GM19468 (cell line): Measurements from ENCODE around the gene DPYSL3.

Source experiments
- ATAC-seq: cut with Tn5 transposase; IDR thresholded peaks from one replicate; pipeline ENCODE4 v1.9.1; 2021; ENCODE audit warnings: mild to moderate bottlenecking, moderate library complexity, moderate number of reproducible peaks; ENCODE audit not compliant: unreplicated experiment; ENCODE audit errors: extremely low read depth

DPYSL3 gene

DNA sequence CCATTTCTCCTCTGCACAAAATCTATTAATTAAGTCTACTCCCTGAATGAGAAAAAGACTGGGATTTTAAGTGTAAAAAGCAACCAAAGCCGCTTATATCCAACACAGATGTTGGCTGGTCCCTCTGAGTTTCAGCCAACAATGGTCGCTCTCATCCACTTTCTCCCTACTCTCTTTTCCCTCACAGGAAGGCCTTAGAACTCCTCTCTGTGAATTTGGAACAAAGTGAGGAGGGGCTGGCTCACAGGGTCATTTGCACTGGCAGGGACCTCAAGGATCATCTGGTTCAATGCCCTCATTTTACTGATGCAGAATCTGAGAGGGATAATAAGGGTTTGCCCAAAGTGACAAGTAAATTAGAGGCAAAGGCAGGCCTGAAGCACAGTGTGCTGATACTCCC is 64.0 kb downstream of the DPYSL3 start:
- no peak for ATAC-seq

DNA sequence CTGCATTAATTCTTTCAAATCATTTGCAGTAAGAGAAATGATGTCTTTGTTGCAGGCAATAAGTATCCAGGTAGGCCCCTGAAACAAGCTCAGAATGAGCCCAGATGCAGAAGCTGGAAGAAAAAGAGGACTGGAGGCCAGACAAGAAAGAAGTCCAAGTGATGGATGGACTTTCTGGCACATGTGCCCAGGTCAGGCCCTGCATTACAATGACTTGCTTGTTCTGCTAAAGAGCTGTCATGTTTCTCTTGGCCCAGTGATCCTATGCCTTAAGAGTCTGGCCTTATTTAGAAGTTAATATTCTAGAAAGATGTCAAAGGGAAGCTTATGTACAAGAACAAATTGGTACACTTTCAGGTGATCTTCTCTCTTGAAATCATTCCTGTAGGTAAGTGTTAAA is 64.8 kb downstream of the DPYSL3 start:
- ATAC-seq: no peak

DNA sequence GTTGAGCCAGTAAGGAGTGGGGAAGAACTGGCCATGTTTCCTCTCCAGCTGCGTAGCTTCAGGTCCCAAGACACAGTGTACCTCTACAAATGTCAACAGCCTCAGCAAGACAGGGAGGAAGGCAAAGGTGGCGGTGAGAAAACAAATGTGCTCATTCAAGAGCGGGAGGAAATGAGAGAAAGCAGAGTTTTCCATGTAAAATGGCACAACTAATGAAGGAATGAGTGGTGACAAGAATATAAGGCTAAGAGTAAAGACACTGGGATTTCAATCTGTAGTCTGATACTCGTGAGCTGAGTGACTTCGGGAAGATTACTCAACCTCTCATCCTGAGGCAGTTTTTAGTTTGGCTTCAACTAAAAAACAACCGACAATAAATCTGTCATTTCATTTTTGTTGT is 67.6 kb downstream of the DPYSL3 start:
- no peak for ATAC-seq

DNA sequence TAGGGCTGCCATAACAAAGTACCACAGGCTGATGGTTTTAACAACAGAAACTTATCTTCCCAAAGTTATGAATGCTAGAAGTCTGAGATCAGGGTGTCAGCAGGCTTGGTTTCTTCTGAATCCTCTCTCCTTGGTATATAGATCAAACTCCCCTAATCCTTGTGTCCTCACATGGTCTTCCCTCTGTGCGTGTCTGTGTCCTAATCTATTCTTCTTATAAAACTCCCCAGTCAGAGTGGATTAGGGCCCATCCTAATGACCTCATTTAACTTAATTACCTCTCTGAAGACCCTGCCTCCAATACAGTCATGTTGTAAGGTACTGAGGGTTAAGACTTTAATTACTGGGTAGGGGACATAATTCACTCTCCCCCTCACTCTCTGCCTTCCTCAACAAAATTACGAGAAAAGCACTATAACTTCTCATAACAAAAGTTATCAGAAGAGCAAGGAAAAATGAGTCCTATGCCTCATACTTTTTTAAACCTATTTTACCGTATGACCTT is 68.6 kb downstream of the DPYSL3 start:
- ATAC-seq: no peak

DNA sequence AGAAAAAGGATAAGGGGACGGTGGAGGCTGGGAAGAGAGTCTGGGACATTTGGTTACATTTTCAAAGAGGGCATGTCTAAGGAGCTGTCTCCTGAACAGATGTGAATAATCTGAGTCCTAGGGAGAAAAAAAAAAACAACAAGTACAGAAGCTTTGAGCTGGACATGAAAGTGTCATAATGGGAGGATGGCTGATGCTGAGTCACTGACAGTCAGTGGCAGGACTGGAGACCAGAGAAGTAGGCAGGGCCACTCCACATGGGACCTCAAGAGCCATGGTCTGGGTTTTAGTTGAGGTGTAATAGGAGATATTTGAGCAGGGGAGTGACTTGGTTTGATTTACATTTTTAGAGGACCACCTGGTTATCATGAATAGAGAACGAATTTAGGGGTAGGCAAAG is 70.6 kb downstream of the DPYSL3 start:
- no peak for ATAC-seq

DNA sequence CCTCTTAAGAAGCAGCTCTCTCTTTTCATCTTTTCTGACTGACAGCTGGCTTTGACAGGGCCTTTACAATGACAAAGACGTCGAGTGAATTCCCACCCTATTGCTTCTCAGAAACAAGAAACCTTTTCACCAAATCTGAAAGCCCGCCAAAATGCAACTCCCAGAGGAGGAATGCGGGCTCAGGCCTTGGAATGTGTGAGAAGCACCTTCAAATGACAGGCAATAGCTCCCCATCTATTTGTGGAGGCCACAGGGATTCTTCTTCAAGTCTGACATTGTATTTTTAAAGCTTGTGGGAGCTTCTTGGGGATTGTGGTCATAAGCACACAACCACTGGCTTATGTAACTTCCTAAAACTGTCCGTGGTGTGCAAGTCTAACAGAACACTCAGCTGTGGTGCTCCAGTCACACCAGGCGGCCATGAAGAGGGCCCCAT is 72.7 kb downstream of the DPYSL3 start:
- no peak for ATAC-seq

DNA sequence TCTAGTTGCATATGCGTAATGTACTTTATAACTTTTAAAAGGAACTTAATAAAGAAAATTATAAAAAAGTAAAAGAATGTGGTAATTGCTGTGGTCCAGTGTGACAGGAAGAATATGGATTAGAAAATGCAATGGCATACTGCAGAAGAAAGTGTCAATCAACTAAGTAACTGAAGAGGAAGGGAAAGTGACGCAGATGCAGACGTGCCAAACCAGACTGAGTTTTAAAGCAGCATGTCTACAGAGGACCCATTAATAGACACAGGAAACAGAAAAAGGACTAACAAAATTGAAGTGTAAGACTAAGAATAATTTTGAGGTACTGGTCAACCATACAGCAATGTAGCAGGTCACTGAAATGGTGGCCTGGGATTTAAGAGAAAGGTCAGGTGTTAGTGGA is 73.3 kb downstream of the DPYSL3 start:
- ATAC-seq: no peak

DNA sequence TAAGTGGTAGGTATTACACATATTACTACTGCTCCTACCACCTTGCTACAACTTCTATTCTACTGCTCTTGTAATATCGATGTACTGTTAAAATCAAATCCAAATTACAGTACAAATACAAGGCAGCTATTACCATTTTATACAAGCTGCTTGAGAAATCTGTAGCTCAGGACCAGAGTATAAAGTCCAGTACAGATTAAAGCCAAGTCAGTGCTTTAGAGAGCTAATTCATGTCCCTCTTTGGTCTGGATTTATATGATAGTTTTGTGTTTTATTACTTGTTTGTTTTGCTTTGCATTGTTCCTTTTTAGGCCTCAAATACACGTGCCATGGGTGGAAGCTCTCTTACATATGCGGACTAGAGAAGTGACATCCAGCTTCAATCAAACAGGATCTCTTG is 75.8 kb downstream of the DPYSL3 start:
- no peak for ATAC-seq

DNA sequence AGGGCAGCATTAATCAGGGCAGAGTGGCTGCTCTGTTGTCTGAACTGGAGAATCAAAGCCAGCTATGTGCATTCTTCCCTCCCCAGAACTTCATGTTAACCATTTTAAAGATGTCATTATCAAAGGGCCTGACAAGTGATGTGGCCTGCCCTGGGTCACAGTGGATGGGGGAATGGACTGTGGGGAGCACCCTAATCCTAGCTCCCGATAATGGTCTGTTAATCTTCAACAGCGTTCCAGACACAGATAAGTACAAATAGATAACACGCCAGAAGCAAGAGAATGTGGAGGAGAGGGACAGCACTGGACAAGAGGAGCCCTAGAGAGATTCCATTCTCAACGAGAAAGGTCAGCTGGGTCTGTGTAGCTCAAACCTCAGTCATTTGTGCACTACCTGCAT is 77.5 kb downstream of the DPYSL3 start:
- no peak for ATAC-seq

DNA sequence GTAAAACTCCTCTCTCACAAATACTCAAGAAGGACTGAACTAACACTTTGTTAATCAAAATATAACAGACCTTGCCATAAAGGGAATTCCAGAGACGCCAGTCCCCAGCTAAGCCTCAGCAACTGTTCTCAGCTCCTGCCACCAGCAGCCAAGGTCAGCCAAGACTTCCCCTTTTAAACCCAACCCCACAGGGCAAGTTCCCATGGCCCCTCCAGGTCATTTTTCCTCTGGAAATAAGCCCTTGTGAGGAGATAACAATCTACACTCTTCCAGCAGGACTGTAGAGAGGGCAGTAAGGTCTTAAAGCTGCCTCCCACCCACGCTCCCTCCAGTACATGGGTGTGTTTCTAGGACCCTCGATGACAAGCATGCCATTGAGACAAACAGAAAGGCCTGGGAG is 78.3 kb downstream of the DPYSL3 start:
- ATAC-seq: no peak

DNA sequence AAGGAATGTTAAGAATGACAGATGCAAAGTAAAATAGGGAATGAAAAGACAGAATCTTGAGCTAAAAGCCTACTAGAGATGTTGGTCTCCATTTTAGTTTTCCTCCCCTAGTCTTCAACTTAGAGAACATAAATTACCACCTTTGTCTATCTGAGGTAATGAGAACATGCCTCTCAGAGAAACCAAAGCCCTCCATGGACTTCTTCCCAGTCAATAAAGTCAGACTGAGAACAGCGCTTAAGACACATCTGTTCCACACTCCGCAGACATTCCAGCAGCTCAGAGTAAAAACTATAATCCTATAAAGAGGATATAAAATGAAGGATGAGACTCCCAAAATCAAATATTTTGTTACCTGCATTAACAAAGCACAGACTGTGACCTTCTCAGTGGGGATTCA is 79.2 kb downstream of the DPYSL3 start:
- ATAC-seq: no peak

DNA sequence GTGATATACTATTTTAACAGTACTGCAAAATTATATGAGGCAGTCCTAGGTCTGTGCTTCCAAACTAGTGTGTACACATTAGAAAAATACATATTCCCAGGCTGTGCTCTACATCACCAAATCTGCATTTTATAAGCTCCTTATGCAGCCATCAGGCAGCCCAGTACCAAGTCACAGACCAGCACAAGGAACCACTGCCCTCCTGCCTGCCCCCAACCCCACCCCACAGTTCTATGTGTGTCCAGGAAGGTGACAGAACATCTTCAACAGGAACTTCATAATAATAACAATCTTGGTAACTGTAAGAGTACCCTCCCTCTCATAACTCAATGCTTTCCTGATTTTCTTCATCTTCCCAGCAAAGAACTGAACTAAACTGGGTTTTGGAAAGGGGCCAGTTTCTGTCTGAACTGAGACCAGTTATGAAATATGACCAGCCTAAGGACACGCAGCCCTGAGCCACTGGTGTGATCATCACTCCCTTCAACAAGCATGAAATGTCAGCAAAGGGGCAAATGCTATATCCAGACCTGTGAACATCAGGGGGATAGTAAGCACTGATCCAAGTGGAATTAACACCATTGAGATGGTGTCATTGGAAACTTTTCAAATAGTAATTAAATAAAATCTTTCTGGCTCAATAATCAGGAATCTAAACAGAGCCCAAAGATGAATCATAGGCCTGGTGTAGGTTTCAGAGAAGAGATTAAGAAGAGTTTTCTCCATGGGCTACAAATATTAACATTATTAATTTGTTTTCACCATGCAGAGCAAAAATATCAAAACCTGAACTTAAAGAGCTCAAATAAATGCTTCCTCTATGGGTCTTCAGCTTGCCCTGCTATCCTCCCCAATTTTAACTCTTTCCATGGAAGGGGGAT is 82.1 kb downstream of the DPYSL3 start:
- ATAC-seq: no peak

DNA sequence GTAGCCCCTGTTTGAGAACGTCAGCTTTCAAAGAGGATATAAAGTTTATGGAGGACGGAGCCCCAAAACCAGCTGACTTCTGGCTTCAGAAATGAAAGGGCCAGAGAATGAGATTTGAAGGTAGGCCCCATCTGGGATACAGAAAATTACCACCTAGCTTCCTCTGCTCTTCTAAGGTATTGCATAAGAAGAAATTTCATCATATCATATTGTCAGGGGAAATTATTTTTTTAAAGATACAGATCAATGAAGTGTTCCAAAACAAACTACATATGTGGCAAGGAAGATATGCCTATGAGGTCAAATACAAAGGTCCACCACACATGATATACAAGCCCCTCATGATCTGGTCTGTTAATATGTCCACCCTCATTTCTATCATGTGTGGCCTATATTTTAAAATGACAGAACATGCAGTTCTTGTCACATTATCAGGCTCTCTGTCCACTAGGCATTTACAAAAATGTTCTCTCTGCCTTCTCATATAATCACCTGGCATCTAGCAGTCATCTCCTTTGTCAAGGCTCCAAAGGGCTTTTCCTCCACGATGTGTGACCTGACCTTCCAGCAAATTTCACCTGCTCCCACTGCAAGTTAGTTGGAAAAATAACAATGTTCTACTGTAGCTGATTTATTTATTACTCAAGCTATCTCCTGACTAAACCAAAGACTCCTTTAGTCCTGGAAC is 83.1 kb downstream of the DPYSL3 start:
- no peak for ATAC-seq

DNA sequence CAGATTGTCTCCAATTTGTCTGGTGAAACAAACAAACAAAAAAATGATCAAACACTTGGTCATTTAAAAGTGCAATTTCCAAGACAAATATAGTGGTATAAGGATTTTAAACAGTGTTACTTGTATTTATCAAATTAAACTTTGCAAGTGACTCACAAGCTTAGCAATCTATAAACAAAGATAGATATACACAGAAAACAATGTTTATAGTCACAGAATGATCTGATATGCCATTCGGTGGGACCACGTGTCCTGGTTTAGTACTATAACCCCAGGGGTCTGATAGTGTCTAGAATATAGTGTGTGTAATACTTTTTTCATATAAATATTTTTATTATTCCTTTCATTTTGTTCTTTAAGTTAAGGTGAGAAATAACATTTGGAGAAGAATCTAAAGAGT is 91.3 kb downstream of the DPYSL3 start:
- no peak for ATAC-seq

DNA sequence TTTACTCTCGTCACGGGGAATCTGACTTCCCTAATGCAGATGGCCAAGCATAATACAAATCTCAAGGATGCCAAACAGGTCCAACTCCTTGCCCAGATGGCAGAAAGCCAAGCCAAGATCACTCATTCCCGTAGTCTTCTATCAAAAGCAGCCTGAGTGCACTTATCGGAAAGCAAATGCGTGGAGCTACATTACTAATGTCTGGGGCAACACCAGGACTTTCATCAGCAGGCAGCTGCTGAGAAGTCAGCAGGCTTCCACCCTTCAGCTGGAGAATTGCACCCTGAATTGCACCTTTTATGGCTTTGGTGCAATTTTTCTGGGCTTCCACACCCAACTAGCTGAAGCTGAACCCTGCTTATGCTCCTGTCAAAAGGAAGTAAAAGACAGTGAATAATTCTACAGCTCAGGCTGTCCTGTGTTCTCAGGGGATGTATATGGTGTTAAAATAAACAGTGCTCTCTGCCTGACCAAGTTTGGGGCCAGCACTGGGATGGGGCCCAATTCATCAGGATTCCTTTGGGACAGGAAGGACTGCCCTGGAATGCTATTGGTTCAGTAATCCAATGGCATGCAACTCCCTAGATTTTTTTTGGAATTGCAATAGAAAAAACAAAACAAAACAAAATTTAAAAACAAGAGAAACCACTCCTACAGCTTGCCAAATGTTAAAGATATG is 92.6 kb downstream of the DPYSL3 start:
- ATAC-seq: no peak

DNA sequence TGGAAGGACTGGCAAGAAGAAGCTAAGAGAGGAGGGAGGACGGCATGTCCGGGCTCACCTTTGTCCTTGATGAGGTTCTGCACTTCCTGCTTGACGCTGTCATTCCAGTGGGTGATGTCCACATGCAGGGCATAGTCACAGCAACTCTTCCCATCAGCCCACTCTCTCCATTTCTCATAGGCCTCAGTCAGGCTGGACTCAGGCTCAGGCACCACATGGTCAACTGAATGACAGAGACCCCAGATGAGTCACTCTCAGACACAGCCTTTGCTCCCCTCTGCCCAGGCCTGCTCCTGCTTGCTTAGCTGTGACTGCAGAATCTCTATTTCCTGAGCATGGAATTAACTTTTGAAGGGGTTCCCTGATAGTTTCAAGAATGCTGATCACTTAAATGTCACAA is 94.2 kb downstream of the DPYSL3 start:
- no peak for ATAC-seq

DNA sequence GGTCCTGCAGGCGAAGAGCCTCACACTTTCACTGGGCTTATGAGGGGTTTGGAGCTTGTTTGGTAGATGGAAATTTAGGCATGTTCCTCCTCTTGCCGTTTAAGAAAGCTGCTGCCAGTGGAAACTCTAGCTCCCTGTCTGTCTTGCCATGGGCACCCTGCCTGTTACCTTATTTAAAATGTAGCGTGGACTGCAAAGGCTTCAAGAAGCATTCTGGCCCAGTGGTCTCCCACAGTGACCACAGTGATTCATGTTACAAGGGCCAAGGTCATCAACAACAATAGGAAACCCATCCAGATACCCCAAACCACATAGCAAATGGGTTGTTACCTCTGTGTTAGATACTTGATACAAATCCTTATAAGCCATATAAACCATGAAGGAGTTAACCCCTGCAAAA is 96.6 kb downstream of the DPYSL3 start:
- no peak for ATAC-seq

DNA sequence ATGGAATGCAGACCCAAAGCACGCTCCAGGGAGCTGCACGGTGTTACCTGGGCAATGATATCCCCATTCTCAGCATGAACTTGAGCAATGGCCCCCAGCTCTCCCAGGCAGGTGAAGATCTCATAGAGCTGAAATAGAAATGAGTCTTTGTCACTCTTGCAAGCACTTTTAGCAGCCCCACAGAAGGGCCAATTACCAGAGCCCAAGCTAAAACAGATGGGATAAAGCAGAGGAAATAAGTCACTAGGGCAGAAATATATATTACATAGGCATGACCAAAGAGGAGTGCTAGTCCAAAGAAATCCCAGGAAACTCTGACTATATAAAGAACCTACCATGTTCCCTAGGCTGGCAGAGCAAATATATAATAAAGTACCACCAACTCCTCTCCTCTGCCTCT is 97.3 kb downstream of the DPYSL3 start:
- ATAC-seq: no peak

DNA sequence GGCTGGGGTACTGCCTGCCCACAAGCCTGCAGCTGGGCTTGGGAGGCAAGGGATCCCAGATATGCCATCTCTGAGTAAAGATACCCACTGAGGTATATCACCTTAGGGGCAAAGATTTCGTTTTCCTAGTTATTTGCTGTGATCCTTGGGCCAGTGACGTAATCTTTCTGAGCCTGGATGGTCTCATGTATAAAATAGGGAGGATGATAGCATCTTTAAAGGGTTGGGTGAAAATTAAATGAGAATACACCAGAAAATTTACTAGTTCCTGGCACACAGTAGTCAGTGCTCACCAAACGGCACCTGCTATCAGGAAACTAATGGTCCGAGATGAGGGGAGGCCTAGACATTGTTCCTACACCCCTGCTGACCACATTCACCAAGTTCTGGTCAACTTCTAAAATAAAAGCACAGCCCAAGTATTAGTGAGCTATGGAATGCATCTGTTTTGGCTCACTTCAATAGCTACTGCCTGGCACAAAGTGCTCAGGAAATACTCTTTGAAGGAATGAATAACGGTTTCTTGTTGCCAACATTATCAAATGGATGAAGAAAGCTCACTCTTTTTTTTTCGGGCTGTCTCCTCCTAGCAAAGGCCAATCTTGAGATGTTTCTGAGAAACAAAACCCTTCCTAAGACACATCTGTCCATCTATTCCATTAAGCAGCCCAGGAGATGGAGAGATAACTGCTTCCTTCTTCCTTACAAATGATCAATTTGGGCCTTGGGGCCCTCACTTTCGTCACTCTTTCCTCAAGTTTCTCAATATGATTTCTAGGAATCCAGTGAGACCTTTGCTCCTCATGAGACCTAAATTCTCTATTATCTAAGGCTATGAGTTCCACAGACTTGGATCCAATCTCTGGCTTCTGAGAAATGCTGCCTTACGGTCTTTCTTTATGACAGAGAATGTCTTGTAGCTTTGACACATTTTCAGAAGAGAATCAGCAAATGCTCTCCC is 98.2 kb downstream of the DPYSL3 start:
- ATAC-seq: no peak
